GM12891 (cell line): ENCODE results near the gene PLEKHA5.

Experiments
- POLR2A ChIP-seq: IDR thresholded peaks from 2 replicates; pipeline ENCODE4 v1.6.1; 2011; ENCODE audit warnings: low read depth, low read length, control low read depth
- SPI1 ChIP-seq: IDR thresholded peaks from 2 replicates; pipeline ENCODE4 v1.6.1; 2011; ENCODE audit warnings: low read depth, low read length, control low read depth

GRCh38 chr12:19285793-19286448 lies 156.4 kb downstream of the PLEKHA5 start:
- TF ChIP-seq SPI1 (no peak), POLR2A (no peak)
